HG03521 (cell line): ENCODE measurements around the gene SYNM.

Experiments used
- ATAC-seq: cut with Tn5 transposase; IDR thresholded peaks from one replicate; pipeline ENCODE4 v1.9.1; 2021; ENCODE audit warnings: mild to moderate bottlenecking, moderate library complexity; ENCODE audit not compliant: unreplicated experiment

Gene SYNM

GRCh38 chr15:99082798-99083197 is 22.1 kb upstream of the SYNM start:
- ATAC-seq, result no peak

- ATAC-seq, result no peak
Measured at GRCh38 chr15:99084965-99085364, 19.9 kb upstream of the SYNM start.

GRCh38 chr15:99085413-99086326 is 19.2 kb upstream of the SYNM start:
- ATAC-seq, result no peak

- no peak for ATAC-seq
Measured at GRCh38 chr15:99086327-99086667, 18.6 kb upstream of the SYNM start.

DNA sequence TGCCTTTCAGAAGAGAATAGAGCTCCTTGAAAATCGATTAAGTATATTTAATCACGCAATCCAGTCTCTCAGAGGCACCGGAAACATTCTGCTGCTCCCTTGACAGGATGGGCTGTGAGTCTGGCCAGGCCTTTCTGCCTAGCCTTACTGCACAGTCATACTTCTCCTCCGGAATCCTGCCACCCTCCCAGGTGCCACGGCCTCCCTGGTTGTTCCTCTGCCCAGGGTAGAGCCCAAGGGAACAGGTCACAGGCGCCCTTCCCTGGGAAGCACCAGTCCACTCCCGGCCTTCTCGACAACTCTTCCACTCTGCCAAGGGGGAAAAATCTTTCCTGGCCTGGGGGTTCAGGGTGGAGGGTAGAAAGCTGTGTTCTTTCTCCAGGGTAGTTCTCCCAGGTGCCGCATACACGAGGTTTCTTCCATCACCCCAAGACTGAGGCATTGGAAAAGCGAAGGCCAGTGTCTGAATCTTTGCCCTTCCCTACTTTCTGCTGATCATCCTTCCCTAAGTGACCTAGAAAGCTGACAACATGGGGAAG is 17.4 kb upstream of the SYNM start:
- ATAC-seq, result no peak

DNA sequence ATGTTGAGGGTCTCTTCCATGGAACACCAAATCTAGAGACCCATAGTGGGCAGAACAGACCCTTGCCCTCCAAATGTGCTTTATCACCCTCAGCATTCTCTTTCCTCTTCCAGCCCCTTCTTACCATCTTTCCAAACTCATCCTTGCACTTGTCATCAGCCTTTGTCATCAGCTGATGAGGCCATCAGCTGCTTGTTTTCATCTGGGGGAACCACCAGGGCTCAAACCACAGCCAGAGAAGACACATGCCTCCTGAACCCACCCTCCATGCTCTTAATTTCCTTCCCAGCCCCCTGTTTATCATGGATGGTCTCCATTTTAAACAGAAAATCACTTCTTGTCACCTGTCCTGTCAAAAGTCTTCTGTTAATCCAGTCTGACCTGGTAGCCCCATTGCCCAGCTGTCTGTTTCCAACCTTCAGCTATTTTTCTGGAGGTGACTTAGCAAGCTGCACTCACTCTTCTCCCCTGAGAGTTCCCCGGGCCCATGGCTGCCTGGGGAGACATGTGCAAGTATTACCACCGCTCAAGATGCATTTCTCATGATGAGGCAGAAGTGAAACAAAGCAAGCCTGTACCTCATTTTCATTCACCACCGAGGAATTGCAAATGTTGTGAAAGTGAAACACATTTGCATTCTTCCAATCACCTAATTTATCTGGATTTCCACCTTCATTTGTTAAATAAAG is 14.7 kb upstream of the SYNM start:
- peak; percentile 100 for ATAC-seq

DNA sequence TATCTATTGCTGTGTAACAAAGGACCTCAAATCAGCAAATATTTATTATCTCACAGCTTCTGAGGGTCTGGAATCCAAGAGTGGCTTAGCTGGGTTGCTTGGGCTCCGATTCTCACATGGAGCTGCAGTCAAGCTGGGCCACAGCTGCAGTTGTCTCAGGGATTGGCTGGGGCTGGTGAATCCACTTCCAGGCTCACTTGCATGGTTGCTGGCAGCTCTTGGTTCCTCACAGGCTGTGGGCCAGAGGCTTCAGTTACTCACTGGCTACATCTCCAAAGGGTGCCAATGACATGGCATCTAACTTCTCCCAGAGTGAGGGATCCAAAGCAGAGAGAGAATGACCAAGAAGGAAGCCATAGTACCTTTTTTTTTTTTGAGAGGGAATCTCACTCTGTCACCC is 13.9 kb upstream of the SYNM start:
- no peak for ATAC-seq

DNA sequence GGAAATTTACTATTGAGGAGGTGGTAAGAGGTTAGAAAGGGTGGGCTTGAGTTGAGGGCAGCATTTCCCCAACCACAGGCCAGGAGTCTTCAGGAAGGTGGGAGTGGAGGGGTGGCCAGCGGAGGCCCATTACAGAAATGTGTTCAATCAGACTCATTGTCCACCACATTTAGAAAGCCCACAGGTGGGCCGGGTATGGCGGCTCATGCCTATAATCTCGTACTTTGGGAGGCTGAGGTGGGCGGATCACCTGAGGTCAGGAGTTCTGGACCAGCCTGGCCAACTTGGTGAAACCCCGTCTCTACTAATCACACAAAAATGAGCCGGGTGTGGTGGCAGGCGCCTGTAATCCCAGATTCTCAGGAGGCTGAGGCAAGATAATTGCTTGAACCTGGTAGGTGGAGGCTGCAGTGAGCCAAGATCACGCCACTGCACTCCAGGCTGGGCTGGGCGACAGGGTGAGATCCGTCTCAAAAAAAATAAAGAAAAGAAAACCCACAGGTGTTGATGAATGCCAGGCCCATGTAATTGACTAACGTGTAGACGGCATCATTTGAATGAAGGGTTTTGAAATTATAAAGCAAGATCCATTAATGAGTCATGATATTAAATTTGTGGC is 12.2 kb upstream of the SYNM start:
- no peak for ATAC-seq

- no peak for ATAC-seq
Measured at GRCh38 chr15:99095626-99096025, 9.3 kb upstream of the SYNM start.

GRCh38 chr15:99096173-99096893 is 8.5 kb upstream of the SYNM start:
- ATAC-seq, result no peak

GRCh38 chr15:99096894-99097426 is 7.9 kb upstream of the SYNM start:
- no peak for ATAC-seq

DNA sequence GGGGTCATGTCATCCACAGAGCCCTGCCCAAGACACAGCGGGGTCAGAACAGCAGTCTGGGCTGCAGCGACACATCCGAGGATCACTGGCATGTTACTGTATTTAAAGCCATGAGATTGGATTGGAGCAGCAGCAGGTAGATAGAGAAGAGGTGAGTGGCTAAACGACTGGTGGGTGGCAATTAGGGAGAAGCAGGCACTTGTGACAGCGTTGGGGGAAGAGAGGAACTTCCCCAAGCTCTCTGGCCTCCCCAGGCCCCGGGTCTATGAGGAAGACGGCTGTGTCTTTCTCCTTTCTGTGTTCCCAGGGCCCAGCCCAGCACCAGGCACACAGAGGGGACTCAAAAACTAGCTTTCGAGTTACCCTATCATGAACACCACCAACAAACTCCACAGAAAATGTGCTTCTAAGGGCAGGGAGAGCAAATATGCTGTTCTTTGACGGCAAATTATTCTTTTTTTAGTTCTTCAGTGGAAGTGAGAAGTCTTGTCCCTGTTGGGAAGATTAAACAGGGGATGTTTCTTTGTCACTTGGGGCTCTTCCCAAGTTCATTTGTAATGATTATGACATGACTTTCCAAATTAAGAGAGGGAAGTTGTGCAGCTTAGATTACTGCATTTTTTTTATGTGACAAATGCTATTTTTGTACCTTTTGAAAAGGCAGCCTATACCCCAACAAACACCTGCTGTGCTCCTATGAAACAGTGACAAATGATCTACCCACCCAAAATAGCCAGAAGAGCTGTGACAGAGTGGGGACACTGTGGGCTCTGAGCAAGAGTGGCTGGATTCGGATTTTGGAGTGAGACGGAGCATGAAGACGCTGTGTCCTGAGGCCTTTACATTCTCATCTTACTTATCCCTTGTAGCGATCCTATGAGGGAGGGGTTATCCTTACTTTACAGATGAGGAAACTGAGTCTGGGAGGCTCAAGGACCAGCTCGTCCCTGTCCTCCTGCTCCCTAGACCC is 7.2 kb upstream of the SYNM start:
- no peak for ATAC-seq

- no peak for ATAC-seq
Measured at GRCh38 chr15:99098426-99098825, 6.5 kb upstream of the SYNM start.

DNA sequence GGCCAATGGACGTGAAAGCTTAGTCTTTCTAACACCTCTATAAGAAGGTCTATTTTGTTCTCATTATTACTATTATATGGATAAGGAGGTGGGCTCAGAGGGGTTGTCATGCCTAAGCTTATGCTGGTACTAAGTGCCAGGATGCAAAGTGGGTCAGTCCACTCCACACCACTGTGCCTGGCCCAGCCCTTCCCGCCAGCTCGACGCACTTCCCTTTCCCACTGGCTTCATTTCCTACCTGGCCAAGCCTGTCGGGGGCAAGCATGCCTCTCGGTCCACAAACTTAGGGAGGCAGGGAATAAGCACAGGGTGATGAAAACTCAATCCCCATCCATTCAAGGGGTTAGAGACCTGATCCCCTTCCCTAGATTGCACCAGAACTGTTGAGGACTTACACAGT is 5.9 kb upstream of the SYNM start:
- ATAC-seq, result no peak

DNA sequence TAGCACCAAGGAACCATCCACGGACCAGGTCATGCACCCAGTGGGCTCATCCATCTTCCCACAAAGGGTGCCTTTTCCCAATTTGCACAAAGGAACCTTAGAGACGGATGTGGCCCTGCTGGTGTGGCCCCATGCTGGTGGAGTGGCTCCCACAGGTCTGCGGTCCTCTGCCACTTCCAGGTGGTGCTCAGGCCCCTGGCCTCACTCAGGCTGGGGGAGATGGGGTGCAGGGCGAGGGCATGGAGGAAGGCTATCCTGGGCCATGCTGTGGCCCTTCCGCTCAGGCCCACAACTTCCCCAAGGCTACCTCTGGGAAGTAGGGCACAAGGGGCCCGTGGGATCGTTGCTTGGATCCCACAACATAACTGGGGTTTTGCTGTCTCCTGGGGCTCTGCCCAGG is 5.2 kb upstream of the SYNM start:
- ATAC-seq, result no peak

DNA sequence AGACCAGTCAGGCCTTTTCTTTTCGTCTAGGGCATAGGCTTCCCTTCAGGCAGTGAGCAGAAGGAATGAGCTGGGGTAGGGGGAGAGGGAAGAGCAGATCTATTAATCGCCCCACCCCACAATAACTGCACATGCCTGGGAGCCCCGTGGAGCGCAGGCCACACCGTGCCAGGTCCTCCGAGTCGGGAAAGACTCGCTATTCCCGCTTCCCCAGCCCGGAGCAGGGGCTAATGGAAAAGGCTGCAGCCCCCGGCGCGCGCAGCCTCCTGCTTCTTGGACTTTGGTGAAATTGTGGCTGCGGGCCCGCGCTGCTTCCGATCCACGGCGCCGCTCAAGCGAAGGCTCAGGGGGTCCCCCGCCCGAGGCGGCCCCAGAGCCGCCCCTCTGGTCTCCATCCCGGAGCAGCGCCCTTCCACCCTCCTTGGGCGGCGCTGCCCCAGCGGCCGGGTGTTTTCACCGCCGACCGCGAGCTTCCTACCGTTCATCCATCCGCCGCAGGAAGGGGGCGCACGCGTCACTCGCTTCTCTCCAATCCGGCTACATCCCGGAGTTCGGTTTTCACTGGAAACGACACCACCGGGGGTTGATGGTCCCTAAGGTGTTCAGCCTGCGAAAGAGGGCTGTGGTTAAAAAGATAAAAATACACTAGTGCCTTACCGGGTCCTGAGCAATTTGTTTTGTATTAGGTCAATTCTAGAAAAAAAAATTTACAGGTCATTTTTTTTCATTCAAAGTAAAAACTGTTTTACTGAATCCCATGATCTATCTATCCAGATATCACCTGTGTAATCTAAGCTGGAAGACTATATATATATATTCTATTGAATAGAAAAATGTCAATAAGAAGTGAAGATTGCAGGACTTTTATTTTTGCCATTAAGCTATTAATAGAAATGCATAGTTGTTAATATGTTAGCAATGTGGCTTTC is 4.4 kb upstream of the SYNM start:
- no peak for ATAC-seq

GRCh38 chr15:99101501-99101900 is 3.4 kb upstream of the SYNM start:
- no peak for ATAC-seq
